Measurements from ENCODE around the gene DHX16.

GRCh38 chr6:30689022-30689865 is 16.4 kb upstream of the DHX16 start:
- TF ChIP-seq CTCF (conservative IDR thresholded peaks at IDR 0.05; ENCODE audit: low read length) = no peak; the same call in 1 of the 2 replicates
- TF ChIP-seq EZH2phosphoT487 (IDR thresholded peaks at IDR 0.05; ENCODE audit: borderline replicate concordance, low read depth, low read length) = no peak

Measured in OCI-LY7 (cell line).